K562 (cell line): ENCODE measurements around the gene PAF1. TPM values are rescaled to one million over a fixed set of nuclear protein-coding genes. Genes with fewer than 3 reads are reported as not detected.
A peak's percentile ranks its signal among the peaks of the same experiment; 100 is the strongest.

Experiments used
- C11orf30 ChIP-seq: fragments of 450-650 bp; IDR thresholded peaks from 2 replicates; pipeline ENCODE4 v1.6.1; 2016; ENCODE audit warnings: low read depth, mild to moderate bottlenecking
- CBFA2T2 ChIP-seq: fragments of 450-650 bp; conservative IDR thresholded peaks from 2 replicates; pipeline ENCODE4 v1.6.1; 2017; ENCODE audit warnings: mild to moderate bottlenecking
- CTBP1 ChIP-seq: fragments of 450-650 bp; IDR thresholded peaks from 2 replicates; pipeline ENCODE4 v1.6.1; 2016; ENCODE audit warnings: borderline replicate concordance
- DMBX1 ChIP-seq: fragments of 250-450 bp; sonication (Bioruptor Pico); IDR thresholded peaks from 2 replicates; pipeline ENCODE4 v1.8.0; 2022; ENCODE audit warnings: inconsistent platforms, mild to moderate bottlenecking, moderate library complexity, borderline replicate concordance
- E2F3 ChIP-seq: fragments of 250-450 bp; sonication (Bioruptor Pico); IDR thresholded peaks from 2 replicates; pipeline ENCODE4 v1.4.0; 2020; ENCODE audit warnings: mild to moderate bottlenecking
- ELF4 ChIP-seq: fragments of 450-650 bp; formaldehyde crosslinking; IDR thresholded peaks from 2 replicates; pipeline ENCODE4 v1.4.0; 2022; ENCODE audit warnings: missing genetic modification characterization
- GABPA ChIP-seq: fragments of 200-800 bp; sonication (Bioruptor generic); conservative IDR thresholded peaks from 2 replicates; pipeline ENCODE4 v1.6.1; 2016; ENCODE audit warnings: low read depth, missing genetic modification characterization, missing compliant biosample characterization
- HDAC1 ChIP-seq, 2 experiments: fragments of 450-650 bp; IDR thresholded peaks; 2 replicates each; pipeline ENCODE4 v1.6.1; 2016 to 2017; ENCODE audit warnings: inconsistent platforms in 1 of 2, mild to moderate bottlenecking in 1 of 2, moderate library complexity in 1 of 2
- HMGN3 ChIP-seq: IDR thresholded peaks from 2 replicates; pipeline ENCODE4 v1.6.1; 2011; ENCODE audit warnings: borderline replicate concordance, low read depth, mild to moderate bottlenecking, mixed read lengths, low read length; ENCODE audit not compliant: insufficient read length; ENCODE audit errors: extremely low read depth
- HNRNPL ChIP-seq: fragments of 200-400 bp; formaldehyde crosslinking; IDR thresholded peaks from 2 replicates; pipeline ENCODE4 v1.6.1; 2017; ENCODE audit warnings: low read depth, mild to moderate bottlenecking, low read length
- KAT2B ChIP-seq: IDR thresholded peaks from one replicate; pipeline ENCODE4 v1.6.1; 2012; ENCODE audit warnings: low read depth, mild to moderate bottlenecking, control low read depth, inconsistent platforms, low read length, moderate library complexity
- MEIS2 ChIP-seq: fragments of 450-650 bp; IDR thresholded peaks from 2 replicates; pipeline ENCODE4 v1.6.1; 2014; ENCODE audit warnings: mild to moderate bottlenecking; ENCODE audit not compliant: partially characterized antibody
- NBN ChIP-seq: fragments of 450-650 bp; IDR thresholded peaks from 2 replicates; pipeline ENCODE4 v1.6.1; 2016; ENCODE audit warnings: low read depth, mild to moderate bottlenecking
- NFATC3 ChIP-seq: fragments of 450-650 bp; IDR thresholded peaks from 2 replicates; pipeline ENCODE4 v1.6.1; 2017; ENCODE audit warnings: mild to moderate bottlenecking
- PCBP1 ChIP-seq: fragments of 200-400 bp; formaldehyde crosslinking; IDR thresholded peaks from 2 replicates; pipeline ENCODE4 v1.6.1; 2018; ENCODE audit warnings: mild to moderate bottlenecking, low read depth, low read length; ENCODE audit not compliant: poor library complexity, severe bottlenecking
- SMARCA5 ChIP-seq: fragments of 450-650 bp; IDR thresholded peaks from 2 replicates; pipeline ENCODE4 v1.6.1; 2016
- U2AF2 ChIP-seq: fragments of 200-400 bp; formaldehyde crosslinking; optimal IDR thresholded peaks from 2 replicates; pipeline ENCODE3; 2017; ENCODE audit warnings: low read depth, mild to moderate bottlenecking, low read length
- ZBTB1 ChIP-seq: sonication (generic); formaldehyde crosslinking; IDR thresholded peaks from 2 replicates; pipeline ENCODE4 v1.8.1; 2023; ENCODE audit warnings: missing genetic modification reagents, low read depth, mild to moderate bottlenecking, borderline replicate concordance
- ZBTB8A ChIP-seq: fragments of 450-650 bp; IDR thresholded peaks from 2 replicates; pipeline ENCODE4 v1.6.1; 2018; ENCODE audit warnings: mild to moderate bottlenecking, moderate library complexity; ENCODE audit not compliant: partially characterized antibody
- ZNF239 ChIP-seq: fragments of 250-450 bp; sonication (Bioruptor Pico); IDR thresholded peaks from 2 replicates; pipeline ENCODE4 v1.4.0; 2020; ENCODE audit warnings: mild to moderate bottlenecking
- ZNF408 ChIP-seq: fragments of 250-450 bp; sonication (Bioruptor Pico); IDR thresholded peaks from 2 replicates; pipeline ENCODE4 v1.4.0; 2020; ENCODE audit warnings: low read depth, mild to moderate bottlenecking, moderate library complexity
- ZNF764 ChIP-seq: fragments of 250-450 bp; sonication (Bioruptor Pico); IDR thresholded peaks from 2 replicates; pipeline ENCODE4 v1.4.0; 2020; ENCODE audit warnings: low read depth, mild to moderate bottlenecking, moderate library complexity
- ZSCAN29 ChIP-seq: fragments of 450-650 bp; IDR thresholded peaks from 2 replicates; pipeline ENCODE4 v1.6.1; 2017
- polyA plus RNA-seq, 8 experiments: library from polyadenylated mRNA; depleted of rRNA in 4 of 8; stranded (reverse) in 5 of 8; unstranded in 3 of 8; fragments of >200 nt; fragmentation: Nextera tagmentation in 2 of 8; fragmentation: Illumina TruSeq in 1 of 8; extraction: Ambion mirVana in 2 of 8; extraction: Trizol in 1 of 8; gene quantifications; 2 replicates each; pipeline versions ENCODE4 v1.2.1 to v1.2.3, GENCODE V29; 2011 to 2014; ENCODE audit warnings: inconsistent platforms in 1 of 8, missing spikeins in 1 of 8
- total RNA-seq, 7 experiments: library from RNA; depleted of rRNA in 6 of 7; stranded (reverse); fragments of >200 nt in 6 of 7; fragmentation: Illumina TruSeq in 2 of 7; extraction: Trizol in 2 of 7; gene quantifications; 2 replicates each; pipeline versions ENCODE4 v1.2.1 to v1.2.3, GENCODE V29; 2011 to 2021; ENCODE audit warnings: low replicate concordance in 1 of 7
- TF ChIP-seq, protein P1 (sequence below): IDR thresholded peaks from 2 replicates; pipeline ENCODE4 v1.6.1; 2011; ENCODE audit not compliant: insufficient read length; ENCODE audit errors: extremely low read depth
- TF ChIP-seq, protein P2 (sequence below): fragments of 250-450 bp; sonication (Bioruptor Pico); IDR thresholded peaks from 2 replicates; pipeline ENCODE4 v1.5.0; 2021; ENCODE audit warnings: mild to moderate bottlenecking, moderate library complexity
- TF ChIP-seq, protein P3 (sequence below): sonication (generic); formaldehyde crosslinking; IDR thresholded peaks from 2 replicates; pipeline ENCODE4 v1.8.0; 2022; ENCODE audit warnings: missing genetic modification reagents, mild to moderate bottlenecking, borderline replicate concordance

PAF1 gene
- total and polyA plus RNA-seq, 9 of the 15 experiments (the other 6 are each of a cell fraction or from before 2014, with no cell fraction given) = 1.5 to 45.0 (median 33.8) TPM

DNA sequence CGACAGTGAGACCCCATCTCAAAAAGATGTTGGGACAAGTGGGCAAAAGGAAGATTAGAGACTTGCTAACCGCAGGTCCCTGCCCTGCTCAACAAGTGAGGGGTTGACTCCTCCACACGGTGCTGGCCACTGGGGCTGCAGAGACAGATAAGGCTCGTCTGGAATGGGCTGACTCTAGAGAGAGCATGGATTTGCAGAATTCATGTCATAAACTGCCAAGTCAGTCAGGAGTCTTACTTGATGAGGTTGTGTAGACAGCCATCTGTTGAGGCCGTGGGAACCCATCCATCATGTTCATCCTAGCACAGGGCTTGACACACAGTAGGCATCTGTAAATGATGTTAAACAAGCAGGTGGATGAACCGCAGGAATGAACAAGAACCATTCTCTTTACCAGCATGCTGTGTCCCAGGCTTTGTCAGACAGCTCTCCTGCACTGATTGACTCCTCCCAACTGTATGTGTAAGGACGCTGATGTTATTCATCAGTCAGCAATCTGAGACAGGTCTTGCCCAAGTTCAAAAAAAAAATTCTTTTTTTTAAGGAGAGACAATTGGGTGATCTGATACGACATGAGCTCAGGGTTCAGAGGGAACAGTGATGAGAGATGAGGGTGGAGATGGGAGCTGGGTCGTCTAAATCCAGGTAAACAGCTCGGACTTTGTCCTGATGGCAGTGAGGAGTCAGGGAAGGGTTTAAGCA is 8.8 kb downstream of the PAF1 start (continued):
- no peak for TF ChIP-seq HMGN3
- no peak for TF ChIP-seq NFATC3
- TF ChIP-seq CTBP1 = peak; percentile 77
- TF ChIP-seq, protein P1, sequence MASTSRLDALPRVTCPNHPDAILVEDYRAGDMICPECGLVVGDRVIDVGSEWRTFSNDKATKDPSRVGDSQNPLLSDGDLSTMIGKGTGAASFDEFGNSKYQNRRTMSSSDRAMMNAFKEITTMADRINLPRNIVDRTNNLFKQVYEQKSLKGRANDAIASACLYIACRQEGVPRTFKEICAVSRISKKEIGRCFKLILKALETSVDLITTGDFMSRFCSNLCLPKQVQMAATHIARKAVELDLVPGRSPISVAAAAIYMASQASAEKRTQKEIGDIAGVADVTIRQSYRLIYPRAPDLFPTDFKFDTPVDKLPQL = no peak
- TF ChIP-seq ZSCAN29 = no peak
- TF ChIP-seq ZNF239 (CRISPR knock-in tag) = no peak
- peak; percentile 76 for TF ChIP-seq C11orf30
- no peak for TF ChIP-seq ZNF408 (CRISPR knock-in tag)
- TF ChIP-seq ELF4 = 0 out of 2 replicates have a peak, but pooled peaks have one; percentile 58
- TF ChIP-seq HDAC1 (IDR thresholded peaks at IDR 0.05) = peak in 1 of 2 experiments; percentile 98; a peak in 2 of 4 replicates
- TF ChIP-seq MEIS2 = peak; percentile 95
- no peak for TF ChIP-seq ZBTB1 (CRISPR knock-in tag)
- peak; percentile 94 for TF ChIP-seq CBFA2T2
- no peak for TF ChIP-seq PCBP1
- no peak for TF ChIP-seq E2F3 (CRISPR knock-in tag)
- TF ChIP-seq, protein P2, sequence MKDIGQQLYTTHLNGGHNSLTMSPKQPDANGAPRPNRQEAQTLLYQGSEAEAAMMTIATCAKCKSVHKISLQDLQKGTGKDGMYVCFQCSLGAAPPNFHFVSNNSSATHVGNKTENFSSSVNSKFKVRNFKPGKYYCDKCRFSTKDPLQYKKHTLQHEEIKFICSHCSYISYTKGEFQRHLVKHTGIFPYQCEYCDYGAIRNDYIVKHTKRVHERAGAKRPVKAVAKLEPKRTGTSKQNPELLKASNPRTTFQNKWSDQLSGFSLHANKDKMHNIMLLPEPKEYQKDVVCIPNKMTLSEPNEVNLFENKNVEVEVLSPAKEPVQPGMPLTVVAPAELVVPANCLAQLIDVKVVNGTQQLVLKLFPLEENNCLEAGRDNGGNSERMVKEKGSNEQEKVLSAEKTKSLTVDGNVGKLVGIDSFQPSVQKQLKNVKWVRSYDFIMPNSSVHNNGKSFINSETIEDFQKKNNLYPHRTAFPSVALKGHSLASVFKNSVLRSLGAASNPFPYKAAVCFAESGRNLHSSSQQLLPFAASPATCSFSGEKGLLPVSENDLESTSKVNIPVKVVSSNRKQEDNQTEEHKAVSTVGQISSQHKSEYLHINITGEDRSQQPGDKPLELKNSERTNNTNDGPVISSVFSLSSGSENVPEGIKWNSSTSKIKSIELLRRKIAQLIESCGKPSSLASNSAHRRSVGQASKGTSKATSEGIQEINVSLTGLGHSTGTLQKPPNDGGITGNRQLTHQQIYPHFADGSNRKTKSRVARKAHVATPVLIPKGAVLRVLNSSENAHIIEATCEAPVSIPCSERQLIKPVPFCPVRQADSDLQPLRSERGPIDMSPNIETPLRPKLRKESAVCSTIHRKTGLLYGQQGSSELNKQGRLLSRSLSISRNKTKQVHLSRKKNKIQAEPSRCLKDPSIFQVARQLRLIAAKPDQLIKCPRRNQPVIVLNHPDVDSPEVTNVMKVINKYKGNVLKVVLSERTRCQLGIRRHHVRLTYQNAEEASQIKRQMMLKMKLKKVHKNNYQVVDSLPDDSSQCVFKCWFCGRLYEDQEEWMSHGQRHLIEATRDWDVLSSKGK (CRISPR knock-in tag) = no peak
- no peak for TF ChIP-seq ZNF764 (CRISPR knock-in tag)
- peak; percentile 82 for TF ChIP-seq DMBX1 (CRISPR knock-in tag)
- no peak for TF ChIP-seq GABPA (tag)
- no peak for TF ChIP-seq SMARCA5
- no peak for TF ChIP-seq KAT2B
- TF ChIP-seq ZBTB8A = no peak
- TF ChIP-seq HNRNPL = no peak
- TF ChIP-seq U2AF2 = no peak
- TF ChIP-seq NBN = peak; percentile 65; the same call in 1 of the 2 replicates
- TF ChIP-seq, protein P3, sequence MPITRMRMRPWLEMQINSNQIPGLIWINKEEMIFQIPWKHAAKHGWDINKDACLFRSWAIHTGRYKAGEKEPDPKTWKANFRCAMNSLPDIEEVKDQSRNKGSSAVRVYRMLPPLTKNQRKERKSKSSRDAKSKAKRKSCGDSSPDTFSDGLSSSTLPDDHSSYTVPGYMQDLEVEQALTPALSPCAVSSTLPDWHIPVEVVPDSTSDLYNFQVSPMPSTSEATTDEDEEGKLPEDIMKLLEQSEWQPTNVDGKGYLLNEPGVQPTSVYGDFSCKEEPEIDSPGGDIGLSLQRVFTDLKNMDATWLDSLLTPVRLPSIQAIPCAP = no peak
